HepG2 (cell line): ENCODE results near the gene PITRM1.

Source experiments
- AHR ChIP-seq: IDR thresholded peaks from 2 replicates; pipeline ENCODE4 v1.6.1; 2018; ENCODE audit warnings: missing genetic modification reagents, missing compliant biosample characterization
- CHD4 ChIP-seq: fragments of 200-600 bp; sonication (generic); IDR thresholded peaks from 2 replicates; pipeline ENCODE4 v1.7.0; 2017; ENCODE audit warnings: mild to moderate bottlenecking, low read length, borderline replicate concordance
- CTCF ChIP-seq: sonication (generic); formaldehyde crosslinking; IDR thresholded peaks from 2 replicates; pipeline ENCODE4 v1.5.0; 2020; ENCODE audit warnings: mild to moderate bottlenecking, missing genetic modification reagents, moderate library complexity
- EZH2 ChIP-seq: conservative IDR thresholded peaks from 2 replicates; pipeline ENCODE4 v1.6.1; 2012; ENCODE audit warnings: mild to moderate bottlenecking, low read depth, low read length, moderate library complexity
- KLF16 ChIP-seq, 2 experiments: sonication (generic) in 1 of 2; formaldehyde crosslinking in 1 of 2; IDR thresholded peaks; 2 replicates each; pipeline versions ENCODE4 v1.6.1 to v1.8.0; 2016 to 2023; ENCODE audit warnings: missing genetic modification reagents in 2 of 2, missing compliant biosample characterization in 1 of 2
- RFX1 ChIP-seq: fragments of 450-650 bp; IDR thresholded peaks from 2 replicates; pipeline ENCODE4 v1.6.1; 2017
- SIN3A ChIP-seq: IDR thresholded peaks from 2 replicates; pipeline ENCODE4 v1.6.1; 2011; ENCODE audit warnings: low read depth, mild to moderate bottlenecking, control low read depth, low read length, borderline replicate concordance
- SMARCC2 ChIP-seq: fragments of 450-650 bp; IDR thresholded peaks from 2 replicates; pipeline ENCODE4 v1.6.1; 2017; ENCODE audit warnings: antibody characterized with exemption, mild to moderate bottlenecking
- YY1 ChIP-seq: IDR thresholded peaks from 2 replicates; pipeline ENCODE4 v1.6.1; 2011; ENCODE audit warnings: low read length, low read depth, moderate library complexity, mild to moderate bottlenecking; ENCODE audit not compliant: insufficient read depth, insufficient replicate concordance
- ZBTB25 ChIP-seq: IDR thresholded peaks from 2 replicates; pipeline ENCODE4 v1.6.1; 2018; ENCODE audit warnings: missing genetic modification reagents
- ZSCAN22 ChIP-seq: sonication (generic); formaldehyde crosslinking; IDR thresholded peaks from 2 replicates; pipeline ENCODE4 v1.4.0; 2020; ENCODE audit warnings: mild to moderate bottlenecking, missing genetic modification reagents

- TF ChIP-seq SMARCC2 (no peak), CHD4 (no peak), KLF16 (CRISPR knock-in tag; IDR thresholded peaks at IDR 0.05) (no peak), CTCF (CRISPR knock-in tag) (no peak), RFX1 (no peak), EZH2 (no peak), ZSCAN22 (no peak), YY1 (no peak), AHR (no peak), ZBTB25 (CRISPR knock-in tag) (no peak), SIN3A (no peak)
Measured at GRCh38 chr10:3215153-3215775, 42.7 kb upstream of the PITRM1 start.
